RWPE2 (cell line): Measurements from ENCODE around the gene ZNF138.
"Not testable (repeated sequence)": the region's sequence is repeated elsewhere in the genome, so short reads cannot be mapped to it uniquely, and the experiment has no call there.

Experiments used
- ATAC-seq: fragments of 200-7000 bp; cut with Tn5 transposase; 3 replicates; pipeline ENCODE4 v1.9.1; 2021; ENCODE audit warnings: low read depth
- DNase-seq: peaks from one replicate; pipeline ENCODE4 v3.0.0-alpha.2; 2020; ENCODE audit warnings: low spot score
- H3K27ac ChIP-seq: fragments of 450-650 bp; 2 replicates; pipeline ENCODE4 v1.5.1; 2017; ENCODE audit warnings: mild to moderate bottlenecking; ENCODE audit not compliant: poor library complexity, severe bottlenecking
- H3K27me3 ChIP-seq: fragments of 250-450 bp; sonication (Bioruptor Pico); 2 replicates; pipeline ENCODE4 v1.5.1; 2021; ENCODE audit warnings: mild to moderate bottlenecking, moderate library complexity; ENCODE audit not compliant: insufficient read depth, poor library complexity, severe bottlenecking
- H3K36me3 ChIP-seq: fragments of 250-450 bp; sonication (Bioruptor Pico); 2 replicates; pipeline ENCODE4 v1.5.1; 2020; ENCODE audit warnings: low read depth, mild to moderate bottlenecking, moderate library complexity
- H3K4me1 ChIP-seq: fragments of 250-450 bp; sonication (Bioruptor Pico); 2 replicates; pipeline ENCODE4 v1.5.1; 2021; ENCODE audit warnings: mild to moderate bottlenecking, moderate library complexity; ENCODE audit not compliant: insufficient read depth, poor library complexity, severe bottlenecking
- H3K4me3 ChIP-seq: fragments of 250-450 bp; sonication (Bioruptor Pico); 2 replicates; pipeline ENCODE4 v1.5.1; 2021; ENCODE audit warnings: mild to moderate bottlenecking, moderate library complexity; ENCODE audit not compliant: severe bottlenecking
- H3K9me3 ChIP-seq: fragments of 250-450 bp; sonication (Bioruptor Pico); 2 replicates; pipeline ENCODE4 v1.5.1; 2021; ENCODE audit warnings: mild to moderate bottlenecking, moderate library complexity; ENCODE audit not compliant: severe bottlenecking
- TF ChIP-seq, protein P1 (sequence below): fragments of 450-650 bp; IDR thresholded peaks from one replicate; pipeline ENCODE4 v1.5.1; 2017; ENCODE audit warnings: mild to moderate bottlenecking, moderate library complexity; ENCODE audit not compliant: poor library complexity, severe bottlenecking

Gene ZNF138

DNA sequence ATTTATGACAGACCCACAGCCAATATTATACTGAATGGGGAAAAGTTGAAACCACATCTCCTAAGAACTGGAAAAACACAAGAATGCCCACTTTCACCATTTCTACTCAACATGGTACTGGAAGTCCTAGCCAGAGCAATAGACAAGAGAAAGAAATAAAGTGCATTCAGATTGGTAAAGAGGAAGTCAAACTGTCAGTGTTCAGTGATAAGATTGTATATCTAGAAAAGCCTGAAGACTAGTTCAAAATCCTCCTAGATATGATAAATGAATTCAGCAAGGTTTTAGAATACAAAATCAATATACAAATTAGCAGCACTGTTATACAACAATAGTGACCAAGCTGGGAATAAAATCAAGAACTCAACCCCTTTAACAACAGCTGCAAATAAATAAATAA, 6.9 kb upstream of the ZNF138 start:
- no peaks in the 10 kb centered on the region for H3K36me3 ChIP-seq
- H3K9me3 ChIP-seq, result no peaks in the 10 kb centered on the region
- H3K27ac ChIP-seq, result no peak overlapping the region
- TF ChIP-seq, protein P1, sequence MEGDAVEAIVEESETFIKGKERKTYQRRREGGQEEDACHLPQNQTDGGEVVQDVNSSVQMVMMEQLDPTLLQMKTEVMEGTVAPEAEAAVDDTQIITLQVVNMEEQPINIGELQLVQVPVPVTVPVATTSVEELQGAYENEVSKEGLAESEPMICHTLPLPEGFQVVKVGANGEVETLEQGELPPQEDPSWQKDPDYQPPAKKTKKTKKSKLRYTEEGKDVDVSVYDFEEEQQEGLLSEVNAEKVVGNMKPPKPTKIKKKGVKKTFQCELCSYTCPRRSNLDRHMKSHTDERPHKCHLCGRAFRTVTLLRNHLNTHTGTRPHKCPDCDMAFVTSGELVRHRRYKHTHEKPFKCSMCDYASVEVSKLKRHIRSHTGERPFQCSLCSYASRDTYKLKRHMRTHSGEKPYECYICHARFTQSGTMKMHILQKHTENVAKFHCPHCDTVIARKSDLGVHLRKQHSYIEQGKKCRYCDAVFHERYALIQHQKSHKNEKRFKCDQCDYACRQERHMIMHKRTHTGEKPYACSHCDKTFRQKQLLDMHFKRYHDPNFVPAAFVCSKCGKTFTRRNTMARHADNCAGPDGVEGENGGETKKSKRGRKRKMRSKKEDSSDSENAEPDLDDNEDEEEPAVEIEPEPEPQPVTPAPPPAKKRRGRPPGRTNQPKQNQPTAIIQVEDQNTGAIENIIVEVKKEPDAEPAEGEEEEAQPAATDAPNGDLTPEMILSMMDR, result no peak
- H3K4me3 ChIP-seq, result no peak overlapping the region
- ATAC-seq (no peak), DNase-seq (no peak)
- H3K27me3 ChIP-seq, result no peaks in the 10 kb centered on the region
- no peaks in the 10 kb centered on the region for H3K4me1 ChIP-seq

DNA sequence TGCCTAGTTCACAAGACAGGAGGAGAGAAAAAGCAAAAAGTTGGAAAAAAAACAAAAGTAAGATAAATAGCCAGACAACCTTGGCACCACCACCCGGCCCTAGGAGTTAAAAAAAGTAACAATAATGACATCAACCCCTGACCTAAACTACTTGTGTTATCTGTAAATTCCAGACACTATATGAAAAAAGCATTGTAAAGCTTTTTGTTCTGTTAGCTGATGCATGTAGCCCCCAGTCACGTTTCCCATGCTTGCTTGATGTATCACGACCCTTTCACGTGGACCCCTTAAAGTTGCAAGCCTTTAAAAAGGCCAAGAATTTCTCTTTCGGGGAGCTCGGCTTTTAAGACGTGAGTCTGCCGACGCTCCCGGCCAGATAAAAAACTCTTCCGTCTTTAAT, 5.0 kb upstream of the ZNF138 start:
- H3K36me3 ChIP-seq, H3K4me1 ChIP-seq, H3K4me3 ChIP-seq, H3K9me3 ChIP-seq, DNase-seq, H3K27ac ChIP-seq, H3K27me3 ChIP-seq, ATAC-seq: not testable (repeated sequence)

DNA sequence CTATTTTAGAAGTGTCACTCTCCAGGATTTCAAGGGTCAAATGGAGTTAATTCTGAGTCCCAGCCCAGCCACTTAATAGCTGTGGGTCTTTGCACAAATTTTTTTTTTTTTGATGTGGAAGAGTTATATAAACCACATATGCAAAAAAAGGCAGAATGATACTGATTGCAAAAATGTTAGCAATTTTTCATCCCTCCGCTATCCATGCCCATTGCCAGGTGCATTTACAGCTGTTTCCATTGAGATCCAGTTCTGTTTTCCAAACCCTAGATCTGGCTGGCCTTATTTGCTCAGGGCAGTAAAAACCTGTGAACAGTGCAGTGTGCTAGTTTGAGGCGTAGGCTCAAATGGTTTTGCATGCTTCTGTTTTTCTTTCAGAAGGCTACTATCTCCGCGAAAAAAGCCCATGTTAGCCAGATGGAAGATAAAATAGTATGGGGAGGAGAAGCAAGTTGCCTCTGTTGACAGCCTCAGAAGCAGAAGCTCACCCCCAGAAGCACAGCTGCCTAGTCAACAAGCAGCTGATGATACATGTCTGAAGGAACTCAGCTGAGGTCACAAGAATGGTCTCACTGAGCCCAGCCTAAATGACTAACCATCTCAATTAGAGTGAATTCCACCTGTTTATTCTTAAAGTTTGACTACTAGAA, 997 bp upstream of the ZNF138 start:
- Histone ChIP-seq H3K27ac (no peak overlapping the region), H3K4me3 (no peak overlapping the region)

DNA sequence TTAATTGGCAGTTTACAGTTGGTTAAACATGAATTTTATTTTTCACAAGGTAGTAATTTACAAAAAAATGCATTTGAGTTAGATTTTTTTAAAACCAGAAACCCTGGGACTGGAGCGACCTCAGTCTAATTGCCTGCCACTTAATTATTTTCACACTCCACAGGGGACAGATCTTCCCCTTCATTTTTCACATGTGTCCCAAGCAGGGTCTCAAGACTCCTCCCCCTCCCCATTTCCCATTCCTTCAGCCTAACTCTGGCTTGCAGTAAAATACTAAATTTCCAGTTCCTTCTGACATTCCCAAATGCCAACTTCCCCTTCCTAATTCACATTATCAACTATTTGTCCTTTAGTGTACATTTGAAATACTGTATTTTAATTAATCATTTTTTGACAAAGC, 948 bp downstream of the ZNF138 start:
- Histone ChIP-seq H3K36me3 (peaks cover 30% of the 10 kb centered on the region), H3K9me3 (no peaks in the 10 kb centered on the region), H3K4me1 (peaks cover 12% of the 10 kb centered on the region), H3K27me3 (no peaks in the 10 kb centered on the region), H3K4me3 (peak overlapping the region; percentile 74), H3K27ac (no peak overlapping the region)
- ATAC-seq, result no peak
- TF ChIP-seq, protein P1, result no peak
- DNase-seq, result no peak

More for the DNA sequence above, 997 bp upstream of the ZNF138 start:
- Histone ChIP-seq H3K4me1 (peaks cover 12% of the 10 kb centered on the region), H3K27me3 (no peaks in the 10 kb centered on the region), H3K9me3 (no peaks in the 10 kb centered on the region), H3K36me3 (peaks cover 15% of the 10 kb centered on the region)
- DNase-seq (no peak), ATAC-seq (no peak)
- TF ChIP-seq, protein P1, result no peak

DNA sequence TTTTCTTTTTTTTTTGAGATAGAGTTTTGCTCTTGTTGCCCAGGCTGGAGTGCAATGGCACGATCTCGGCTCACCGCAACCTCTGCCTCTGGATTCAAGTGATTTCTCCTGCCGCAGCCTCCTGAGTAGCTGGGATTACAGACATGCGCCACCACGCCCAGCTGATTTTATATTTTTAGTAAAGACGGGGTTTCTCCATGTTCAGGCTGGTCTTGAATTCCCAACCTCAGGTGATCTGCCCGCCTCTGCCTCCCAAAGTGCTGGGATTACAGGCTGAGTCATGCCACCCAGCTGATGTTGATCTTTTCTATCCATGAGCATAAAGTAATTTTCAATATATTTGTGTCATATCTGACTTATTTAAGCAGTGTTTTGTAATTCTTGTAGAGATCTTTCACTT, 4.9 kb downstream of the ZNF138 start:
- DNase-seq, H3K4me3 ChIP-seq, H3K9me3 ChIP-seq, ATAC-seq, H3K4me1 ChIP-seq, H3K27me3 ChIP-seq, H3K27ac ChIP-seq: not testable (repeated sequence)
- peaks cover 67% of the 10 kb centered on the region for H3K36me3 ChIP-seq

DNA sequence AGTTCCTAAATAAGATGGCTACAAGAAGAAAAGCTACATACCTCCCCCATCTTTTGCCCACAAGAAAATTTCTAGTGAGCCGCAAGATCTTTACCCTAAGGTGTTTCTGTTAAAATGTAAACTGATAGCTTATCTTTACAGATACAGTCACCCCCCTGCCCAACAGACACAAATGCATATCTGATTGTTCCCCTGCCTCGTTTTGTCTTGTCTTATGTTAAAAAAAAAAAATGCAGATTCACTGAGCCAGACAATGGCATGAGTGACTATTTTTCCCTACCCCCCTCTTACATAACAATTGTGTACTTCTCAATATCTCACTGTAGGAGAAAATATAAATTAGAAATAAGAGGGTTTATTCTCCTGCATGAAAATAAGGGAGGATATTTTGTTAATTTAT, 8.5 kb downstream of the ZNF138 start:
- H3K36me3 ChIP-seq, result peaks cover 57% of the 10 kb centered on the region

More for the DNA sequence above, 8.5 kb downstream of the ZNF138 start:
- Histone ChIP-seq H3K27me3 (no peaks in the 10 kb centered on the region), H3K4me3 (no peak overlapping the region), H3K27ac (no peak overlapping the region), H3K4me1 (no peaks in the 10 kb centered on the region), H3K9me3 (no peaks in the 10 kb centered on the region)
- ATAC-seq (no peak), DNase-seq (no peak)
- TF ChIP-seq, protein P1, result no peak
